ENCODE data around the gene MRAS. TPM values are rescaled to one million over a fixed set of nuclear protein-coding genes. Genes with fewer than 3 reads are reported as not detected.

The MRAS gene
- total and polyA plus RNA-seq, 2 of the 4 experiments (the other 2 are of a cell fraction): 59.3 to 60.6 TPM

DNA sequence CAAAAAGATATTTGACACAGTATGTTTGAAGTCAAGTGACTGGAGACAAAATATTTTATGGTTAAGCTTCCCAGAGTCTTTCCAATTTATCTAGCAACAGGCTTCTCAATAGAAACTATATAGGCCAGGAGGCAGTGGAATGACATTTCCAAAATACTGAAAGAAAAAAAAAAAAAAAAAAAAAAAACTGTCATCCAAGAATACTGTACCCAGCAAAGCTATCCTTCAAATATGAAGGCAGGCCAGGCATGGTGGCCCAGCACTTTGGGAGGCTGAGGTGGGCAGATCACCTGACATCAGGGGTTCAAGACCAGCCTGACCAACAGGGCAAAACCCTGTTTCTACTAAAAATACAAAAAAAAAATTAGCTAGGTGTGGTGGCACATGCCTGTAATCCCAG lies 39.6 kb upstream of the MRAS start:
- no peaks in the 10 kb centered on the region for H4K20me1 ChIP-seq (ENCODE audit: insufficient read depth, low read length)
- ChIA-PET CTCF (interaction anchor here (0.7 kb wide), 2 partner anchors 89 to 285 kb away, joined by 3 to 4 read pairs; partner anchors contain the start of gene CEP70), POLR2A (ENCODE audit: unreplicated experiment) (no interaction called here)
- no peak overlapping the region for H3K4me3 ChIP-seq (ENCODE audit: insufficient read depth, low read depth, low read length)
- no peak overlapping the region for H4K8ac ChIP-seq (ENCODE audit: low read depth in 2 of 2, low read length in 2 of 2)
- H3K9me1 ChIP-seq (ENCODE audit: insufficient read depth, low read length): no peaks in the 10 kb centered on the region
- no peak overlapping the region for H3K4me2 ChIP-seq (ENCODE audit: low read depth, low read length)
- no peak overlapping the region for H2BK15ac ChIP-seq (ENCODE audit: low read depth, low read length)
- no peak overlapping the region for H3K4ac ChIP-seq (ENCODE audit: low read depth, low read length)
- H3K23ac ChIP-seq (ENCODE audit: low read depth, low read length): no peak overlapping the region
- no peak overlapping the region for H2AFZ ChIP-seq (replicated peaks; ENCODE audit: low read length, poor library complexity)
- H3K9ac ChIP-seq (ENCODE audit: low read depth, low read length): no peak overlapping the region
- H3K27me3 ChIP-seq (ENCODE audit: control insufficient read depth, insufficient read depth, low read length): no peaks in the 10 kb centered on the region; the same call in none of the 2 replicates
- no peak overlapping the region for H2AK5ac ChIP-seq (ENCODE audit: low read depth, low read length)
- no peak overlapping the region for H2BK120ac ChIP-seq (ENCODE audit: low read depth, low read length)
- H4K5ac ChIP-seq (ENCODE audit: low read depth, low read length): no peak overlapping the region
- intact Hi-C loops (cut with micrococcal nuclease) (no loop called here), dilution Hi-C loops (cut with HindIII; ENCODE audit: low sequenced_read_pairs, unreplicated experiment) (no loop called here), in situ Hi-C loops (cut with MboI; ENCODE audit: low sequenced_read_pairs) (no loop called here)
- no peak for TF ChIP-seq POLR2A (IDR thresholded peaks at IDR 0.05; ENCODE audit: low read depth, low read length)
- TF ChIP-seq MAZ (IDR thresholded peaks at IDR 0.05; ENCODE audit: borderline replicate concordance, low read depth, low read length): no peak
- TF ChIP-seq, protein P1, sequence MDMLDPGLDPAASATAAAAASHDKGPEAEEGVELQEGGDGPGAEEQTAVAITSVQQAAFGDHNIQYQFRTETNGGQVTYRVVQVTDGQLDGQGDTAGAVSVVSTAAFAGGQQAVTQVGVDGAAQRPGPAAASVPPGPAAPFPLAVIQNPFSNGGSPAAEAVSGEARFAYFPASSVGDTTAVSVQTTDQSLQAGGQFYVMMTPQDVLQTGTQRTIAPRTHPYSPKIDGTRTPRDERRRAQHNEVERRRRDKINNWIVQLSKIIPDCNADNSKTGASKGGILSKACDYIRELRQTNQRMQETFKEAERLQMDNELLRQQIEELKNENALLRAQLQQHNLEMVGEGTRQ (IDR thresholded peaks at IDR 0.05; ENCODE audit: low read depth, low read length): no peak
- no peak for TF ChIP-seq FOS (IDR thresholded peaks at IDR 0.05; ENCODE audit: low read depth, low read length)
- TF ChIP-seq, protein P2, sequence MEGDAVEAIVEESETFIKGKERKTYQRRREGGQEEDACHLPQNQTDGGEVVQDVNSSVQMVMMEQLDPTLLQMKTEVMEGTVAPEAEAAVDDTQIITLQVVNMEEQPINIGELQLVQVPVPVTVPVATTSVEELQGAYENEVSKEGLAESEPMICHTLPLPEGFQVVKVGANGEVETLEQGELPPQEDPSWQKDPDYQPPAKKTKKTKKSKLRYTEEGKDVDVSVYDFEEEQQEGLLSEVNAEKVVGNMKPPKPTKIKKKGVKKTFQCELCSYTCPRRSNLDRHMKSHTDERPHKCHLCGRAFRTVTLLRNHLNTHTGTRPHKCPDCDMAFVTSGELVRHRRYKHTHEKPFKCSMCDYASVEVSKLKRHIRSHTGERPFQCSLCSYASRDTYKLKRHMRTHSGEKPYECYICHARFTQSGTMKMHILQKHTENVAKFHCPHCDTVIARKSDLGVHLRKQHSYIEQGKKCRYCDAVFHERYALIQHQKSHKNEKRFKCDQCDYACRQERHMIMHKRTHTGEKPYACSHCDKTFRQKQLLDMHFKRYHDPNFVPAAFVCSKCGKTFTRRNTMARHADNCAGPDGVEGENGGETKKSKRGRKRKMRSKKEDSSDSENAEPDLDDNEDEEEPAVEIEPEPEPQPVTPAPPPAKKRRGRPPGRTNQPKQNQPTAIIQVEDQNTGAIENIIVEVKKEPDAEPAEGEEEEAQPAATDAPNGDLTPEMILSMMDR (conservative IDR thresholded peaks at IDR 0.05; ENCODE audit: low read depth, low read length): no peak
- no peak for TF ChIP-seq RAD21 (IDR thresholded peaks at IDR 0.05; ENCODE audit: low read length)
- no peak for TF ChIP-seq NFE2L2 (IDR thresholded peaks at IDR 0.05; ENCODE audit: low read depth, low read length)
- TF ChIP-seq RCOR1 (IDR thresholded peaks at IDR 0.05; ENCODE audit: insufficient replicate concordance, low read length): no peak
- H3K56ac ChIP-seq (ENCODE audit: extremely low read depth, insufficient read depth, low read length): no peak overlapping the region
- H3K18ac ChIP-seq (ENCODE audit: low read depth, low read length): no peak overlapping the region
- H3K9me3 ChIP-seq (ENCODE audit: control insufficient read depth, insufficient read depth, low read length): peaks cover 19% of the 10 kb centered on the region
- no peaks in the 10 kb centered on the region for H3K4me1 ChIP-seq (ENCODE audit: control insufficient read depth, insufficient read depth, low read length)
- DNase-seq: no peak
- no peak overlapping the region for H3K14ac ChIP-seq (replicated peaks; ENCODE audit: low read depth, low read length)
- H3K27ac ChIP-seq (ENCODE audit: insufficient read depth, low read length): no peak overlapping the region
- no peaks in the 10 kb centered on the region for H3K36me3 ChIP-seq (ENCODE audit: control insufficient read depth, insufficient read depth, low read length)
- H2AK9ac ChIP-seq (replicated peaks; ENCODE audit: low read depth, low read length, poor library complexity): no peak overlapping the region
- H2BK5ac ChIP-seq (ENCODE audit: low read depth, low read length, poor library complexity, severe bottlenecking): no peak overlapping the region
- no TSS peak for BruUV-seq (replicated peaks)
- H3K79me1 ChIP-seq (ENCODE audit: low read depth in 1 of 2, low read length in 2 of 2): no peaks in the 10 kb centered on the region
- no peak overlapping the region for H4K91ac ChIP-seq (ENCODE audit: insufficient read depth, low read depth, low read length)
- no peak for ATAC-seq (ENCODE audit: low read depth)
- H2BK20ac ChIP-seq (ENCODE audit: low read depth, low read length): no peak overlapping the region
